WTC11 (cell line): ENCODE data around the gene DNAH7.

Source experiments
- CREB1 ChIP-seq: sonication (generic); formaldehyde crosslinking; IDR thresholded peaks from 2 replicates; pipeline ENCODE4 v1.8.0; 2023; ENCODE audit warnings: mild to moderate bottlenecking, missing genetic modification reagents
- ETV6 ChIP-seq: sonication (generic); formaldehyde crosslinking; IDR thresholded peaks from 2 replicates; pipeline ENCODE4 v1.8.1; 2022; ENCODE audit warnings: mild to moderate bottlenecking, missing genetic modification reagents
- GABPB1 ChIP-seq: sonication (generic); formaldehyde crosslinking; IDR thresholded peaks from 2 replicates; pipeline ENCODE4 v1.8.1; 2023; ENCODE audit warnings: mild to moderate bottlenecking, missing genetic modification reagents
- JUN ChIP-seq: sonication (generic); formaldehyde crosslinking; IDR thresholded peaks from 2 replicates; pipeline ENCODE4 v1.8.0; 2023; ENCODE audit warnings: mild to moderate bottlenecking, missing genetic modification reagents
- SMAD4 ChIP-seq: sonication (generic); formaldehyde crosslinking; IDR thresholded peaks from 2 replicates; pipeline ENCODE4 v1.8.0; 2022; ENCODE audit warnings: mild to moderate bottlenecking, missing genetic modification reagents
- TCF7 ChIP-seq: sonication (generic); formaldehyde crosslinking; IDR thresholded peaks from 2 replicates; pipeline ENCODE4 v1.8.0; 2022; ENCODE audit warnings: mild to moderate bottlenecking, low read depth, missing genetic modification reagents, moderate library complexity
- TF ChIP-seq, protein P1 (sequence below): fragments of 200-600 bp; IDR thresholded peaks from 2 replicates; pipeline ENCODE4 v1.8.0; 2022; ENCODE audit warnings: antibody characterized with exemption
- TF ChIP-seq, protein P2 (sequence below): sonication (generic); formaldehyde crosslinking; IDR thresholded peaks from 2 replicates; pipeline ENCODE4 v1.8.0; 2022; ENCODE audit warnings: mild to moderate bottlenecking, missing genetic modification reagents
- TF ChIP-seq, protein P3 (sequence below): sonication (generic); formaldehyde crosslinking; conservative IDR thresholded peaks from 2 replicates; pipeline ENCODE4 v1.8.1; 2023; ENCODE audit warnings: mild to moderate bottlenecking, low read depth, missing genetic modification reagents, moderate library complexity
- TF ChIP-seq, protein P4 (sequence below): sonication (generic); formaldehyde crosslinking; IDR thresholded peaks from 2 replicates; pipeline ENCODE4 v1.8.0; 2023; ENCODE audit warnings: missing genetic modification reagents, mild to moderate bottlenecking, borderline replicate concordance

DNA sequence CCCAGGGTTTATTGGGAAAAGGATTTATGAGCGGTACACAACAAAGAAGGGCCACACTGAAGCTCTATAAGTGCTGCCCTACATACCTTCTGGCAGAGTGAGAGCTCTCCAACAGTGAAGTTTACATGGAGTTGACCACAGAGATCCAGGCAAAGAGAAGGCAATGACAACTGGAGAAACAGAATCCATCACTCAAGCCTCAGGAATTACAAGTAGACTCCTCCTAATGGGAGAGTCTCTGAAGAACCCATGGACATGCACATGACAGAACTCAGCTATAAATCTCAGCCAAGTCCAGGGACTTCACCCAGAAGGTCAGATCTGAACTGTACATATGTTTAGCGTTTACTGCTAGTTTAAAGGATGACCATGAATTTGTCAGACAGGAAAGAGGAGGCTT, 164.7 kb downstream of the DNAH7 start:
- TF ChIP-seq, protein P1, sequence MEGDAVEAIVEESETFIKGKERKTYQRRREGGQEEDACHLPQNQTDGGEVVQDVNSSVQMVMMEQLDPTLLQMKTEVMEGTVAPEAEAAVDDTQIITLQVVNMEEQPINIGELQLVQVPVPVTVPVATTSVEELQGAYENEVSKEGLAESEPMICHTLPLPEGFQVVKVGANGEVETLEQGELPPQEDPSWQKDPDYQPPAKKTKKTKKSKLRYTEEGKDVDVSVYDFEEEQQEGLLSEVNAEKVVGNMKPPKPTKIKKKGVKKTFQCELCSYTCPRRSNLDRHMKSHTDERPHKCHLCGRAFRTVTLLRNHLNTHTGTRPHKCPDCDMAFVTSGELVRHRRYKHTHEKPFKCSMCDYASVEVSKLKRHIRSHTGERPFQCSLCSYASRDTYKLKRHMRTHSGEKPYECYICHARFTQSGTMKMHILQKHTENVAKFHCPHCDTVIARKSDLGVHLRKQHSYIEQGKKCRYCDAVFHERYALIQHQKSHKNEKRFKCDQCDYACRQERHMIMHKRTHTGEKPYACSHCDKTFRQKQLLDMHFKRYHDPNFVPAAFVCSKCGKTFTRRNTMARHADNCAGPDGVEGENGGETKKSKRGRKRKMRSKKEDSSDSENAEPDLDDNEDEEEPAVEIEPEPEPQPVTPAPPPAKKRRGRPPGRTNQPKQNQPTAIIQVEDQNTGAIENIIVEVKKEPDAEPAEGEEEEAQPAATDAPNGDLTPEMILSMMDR = no peak
- TF ChIP-seq JUN (CRISPR knock-in tag) (no peak), CREB1 (CRISPR knock-in tag) (no peak), GABPB1 (no peak), ETV6 (no peak), SMAD4 (CRISPR knock-in tag) (no peak), TCF7 (CRISPR knock-in tag) (no peak)
- TF ChIP-seq, protein P2, sequence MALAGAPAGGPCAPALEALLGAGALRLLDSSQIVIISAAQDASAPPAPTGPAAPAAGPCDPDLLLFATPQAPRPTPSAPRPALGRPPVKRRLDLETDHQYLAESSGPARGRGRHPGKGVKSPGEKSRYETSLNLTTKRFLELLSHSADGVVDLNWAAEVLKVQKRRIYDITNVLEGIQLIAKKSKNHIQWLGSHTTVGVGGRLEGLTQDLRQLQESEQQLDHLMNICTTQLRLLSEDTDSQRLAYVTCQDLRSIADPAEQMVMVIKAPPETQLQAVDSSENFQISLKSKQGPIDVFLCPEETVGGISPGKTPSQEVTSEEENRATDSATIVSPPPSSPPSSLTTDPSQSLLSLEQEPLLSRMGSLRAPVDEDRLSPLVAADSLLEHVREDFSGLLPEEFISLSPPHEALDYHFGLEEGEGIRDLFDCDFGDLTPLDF (CRISPR knock-in tag) = no peak
- TF ChIP-seq, protein P3, sequence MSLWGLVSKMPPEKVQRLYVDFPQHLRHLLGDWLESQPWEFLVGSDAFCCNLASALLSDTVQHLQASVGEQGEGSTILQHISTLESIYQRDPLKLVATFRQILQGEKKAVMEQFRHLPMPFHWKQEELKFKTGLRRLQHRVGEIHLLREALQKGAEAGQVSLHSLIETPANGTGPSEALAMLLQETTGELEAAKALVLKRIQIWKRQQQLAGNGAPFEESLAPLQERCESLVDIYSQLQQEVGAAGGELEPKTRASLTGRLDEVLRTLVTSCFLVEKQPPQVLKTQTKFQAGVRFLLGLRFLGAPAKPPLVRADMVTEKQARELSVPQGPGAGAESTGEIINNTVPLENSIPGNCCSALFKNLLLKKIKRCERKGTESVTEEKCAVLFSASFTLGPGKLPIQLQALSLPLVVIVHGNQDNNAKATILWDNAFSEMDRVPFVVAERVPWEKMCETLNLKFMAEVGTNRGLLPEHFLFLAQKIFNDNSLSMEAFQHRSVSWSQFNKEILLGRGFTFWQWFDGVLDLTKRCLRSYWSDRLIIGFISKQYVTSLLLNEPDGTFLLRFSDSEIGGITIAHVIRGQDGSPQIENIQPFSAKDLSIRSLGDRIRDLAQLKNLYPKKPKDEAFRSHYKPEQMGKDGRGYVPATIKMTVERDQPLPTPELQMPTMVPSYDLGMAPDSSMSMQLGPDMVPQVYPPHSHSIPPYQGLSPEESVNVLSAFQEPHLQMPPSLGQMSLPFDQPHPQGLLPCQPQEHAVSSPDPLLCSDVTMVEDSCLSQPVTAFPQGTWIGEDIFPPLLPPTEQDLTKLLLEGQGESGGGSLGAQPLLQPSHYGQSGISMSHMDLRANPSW = no peak
- TF ChIP-seq, protein P4, sequence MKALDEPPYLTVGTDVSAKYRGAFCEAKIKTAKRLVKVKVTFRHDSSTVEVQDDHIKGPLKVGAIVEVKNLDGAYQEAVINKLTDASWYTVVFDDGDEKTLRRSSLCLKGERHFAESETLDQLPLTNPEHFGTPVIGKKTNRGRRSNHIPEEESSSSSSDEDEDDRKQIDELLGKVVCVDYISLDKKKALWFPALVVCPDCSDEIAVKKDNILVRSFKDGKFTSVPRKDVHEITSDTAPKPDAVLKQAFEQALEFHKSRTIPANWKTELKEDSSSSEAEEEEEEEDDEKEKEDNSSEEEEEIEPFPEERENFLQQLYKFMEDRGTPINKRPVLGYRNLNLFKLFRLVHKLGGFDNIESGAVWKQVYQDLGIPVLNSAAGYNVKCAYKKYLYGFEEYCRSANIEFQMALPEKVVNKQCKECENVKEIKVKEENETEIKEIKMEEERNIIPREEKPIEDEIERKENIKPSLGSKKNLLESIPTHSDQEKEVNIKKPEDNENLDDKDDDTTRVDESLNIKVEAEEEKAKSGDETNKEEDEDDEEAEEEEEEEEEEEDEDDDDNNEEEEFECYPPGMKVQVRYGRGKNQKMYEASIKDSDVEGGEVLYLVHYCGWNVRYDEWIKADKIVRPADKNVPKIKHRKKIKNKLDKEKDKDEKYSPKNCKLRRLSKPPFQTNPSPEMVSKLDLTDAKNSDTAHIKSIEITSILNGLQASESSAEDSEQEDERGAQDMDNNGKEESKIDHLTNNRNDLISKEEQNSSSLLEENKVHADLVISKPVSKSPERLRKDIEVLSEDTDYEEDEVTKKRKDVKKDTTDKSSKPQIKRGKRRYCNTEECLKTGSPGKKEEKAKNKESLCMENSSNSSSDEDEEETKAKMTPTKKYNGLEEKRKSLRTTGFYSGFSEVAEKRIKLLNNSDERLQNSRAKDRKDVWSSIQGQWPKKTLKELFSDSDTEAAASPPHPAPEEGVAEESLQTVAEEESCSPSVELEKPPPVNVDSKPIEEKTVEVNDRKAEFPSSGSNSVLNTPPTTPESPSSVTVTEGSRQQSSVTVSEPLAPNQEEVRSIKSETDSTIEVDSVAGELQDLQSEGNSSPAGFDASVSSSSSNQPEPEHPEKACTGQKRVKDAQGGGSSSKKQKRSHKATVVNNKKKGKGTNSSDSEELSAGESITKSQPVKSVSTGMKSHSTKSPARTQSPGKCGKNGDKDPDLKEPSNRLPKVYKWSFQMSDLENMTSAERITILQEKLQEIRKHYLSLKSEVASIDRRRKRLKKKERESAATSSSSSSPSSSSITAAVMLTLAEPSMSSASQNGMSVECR (CRISPR knock-in tag) = no peak
